GM12878 (cell line): ENCODE data around the gene DIAPH2. TPM values are rescaled to one million over a fixed set of nuclear protein-coding genes. Genes with fewer than 3 reads are reported as not detected.

Source experiments
- ATAC-seq: fragments of 200-7000 bp; cut with Tn5 transposase; 3 replicates; pipeline ENCODE4 v1.9.1; 2020; ENCODE audit warnings: mild to moderate bottlenecking, moderate library complexity
- BruUV-seq: library from RNA; stranded (reverse); fragments of 400-500 nt; replicated peaks from 2 replicates; lab custom pipeline; 2021; lab: Mats Ljungman, UMichigan
- CTCF ChIA-PET: fragments of 300-600 bp; sonication (Branson Sonifier 250); formaldehyde crosslinking; extraction: SDS; loops from one replicate; lab custom pipeline; 2021; ENCODE audit warnings: inconsistent platforms; lab: Yijun Ruan, JAX
- POLR2A ChIA-PET: fragments of 350-600 bp; formaldehyde crosslinking; extraction: SDS; loops from one replicate; lab custom pipeline; 2021; ENCODE audit warnings: inconsistent platforms; lab: Charles Lee
- RAD21 ChIA-PET: fragments of 300-600 bp; sonication (Branson Sonifier 250); formaldehyde crosslinking; loops from one replicate; lab custom pipeline; 2023; ENCODE audit warnings: antibody characterized with exemption; ENCODE audit not compliant: unreplicated experiment; lab: Charles Lee
- SMC1A ChIA-PET: fragments of 300-600 bp; sonication (Branson Sonifier 250); formaldehyde crosslinking; loops from one replicate; lab custom pipeline; 2023; ENCODE audit not compliant: unreplicated experiment, uncharacterized antibody; lab: Charles Lee
- DNase-seq: peaks from one replicate; pipeline ENCODE4 v3.0.0-alpha.2; 2011; ENCODE audit warnings: low read depth, low spot score
- FAIRE-seq: peaks from 3 replicates; lab custom pipeline; 2011; peaks lifted over from hg19 to GRCh38; lab: Jason Lieb, UNC
- H2AFZ ChIP-seq: 2 replicates; pipeline ENCODE4 v1.6.0; 2011; ENCODE audit warnings: low read depth, low read length, control low read depth; ENCODE audit not compliant: control insufficient read depth
- H3K27ac ChIP-seq: 2 replicates; pipeline ENCODE4 v1.5.1; 2011; ENCODE audit warnings: control low read depth; ENCODE audit not compliant: control insufficient read depth, insufficient read depth
- H3K27me3 ChIP-seq, 2 experiments: replicated peaks in 1 of 2; 2 replicates each; pipeline versions ENCODE4 v1.6.0 to v1.6.1; 2011; ENCODE audit warnings: low read length in 1 of 2; ENCODE audit not compliant: control insufficient read depth in 2 of 2, insufficient read depth in 2 of 2
- H3K36me3 ChIP-seq, 2 experiments: 2 replicates each; pipeline ENCODE4 v1.5.1; 2011; ENCODE audit warnings: low read length in 1 of 2; ENCODE audit not compliant: control insufficient read depth in 2 of 2, insufficient read depth in 2 of 2
- H3K4me1 ChIP-seq: 2 replicates; pipeline ENCODE4 v1.6.1; 2011; ENCODE audit warnings: mild to moderate bottlenecking, low read length, moderate library complexity, mixed read lengths; ENCODE audit not compliant: control insufficient read depth, insufficient read depth
- H3K4me2 ChIP-seq: 2 replicates; pipeline ENCODE4 v1.6.0; 2011; ENCODE audit warnings: control low read depth; ENCODE audit not compliant: control insufficient read depth, insufficient read depth
- H3K4me3 ChIP-seq: fragments of 200-600 bp; sonication (generic); 2 replicates; pipeline ENCODE4 v1.5.1; 2016
- H3K79me2 ChIP-seq: 2 replicates; pipeline ENCODE4 v1.6.0; 2011; ENCODE audit warnings: low read length; ENCODE audit not compliant: control insufficient read depth, insufficient read depth
- H3K9ac ChIP-seq: 2 replicates; pipeline ENCODE4 v1.8.0; 2011; ENCODE audit warnings: low read length, control low read depth, mixed read lengths; ENCODE audit not compliant: control insufficient read depth, insufficient read depth
- H3K9me3 ChIP-seq: replicated peaks from 3 replicates; pipeline ENCODE4 v1.5.1; 2011; ENCODE audit warnings: mild to moderate bottlenecking, low read length; ENCODE audit not compliant: control insufficient read depth, insufficient read depth
- H4K20me1 ChIP-seq: 2 replicates; pipeline ENCODE4 v1.6.0; 2011; ENCODE audit not compliant: control insufficient read depth, insufficient read depth
- ATF7 ChIP-seq: fragments of 450-650 bp; IDR thresholded peaks from 2 replicates; pipeline ENCODE4 v1.6.1; 2016; ENCODE audit warnings: low read depth, mild to moderate bottlenecking
- CREM ChIP-seq: IDR thresholded peaks from 2 replicates; pipeline ENCODE4 v1.6.1; 2014; ENCODE audit warnings: antibody characterized with exemption, low read depth
- ELK1 ChIP-seq: IDR thresholded peaks from 2 replicates; pipeline ENCODE4 v1.6.1; 2012; ENCODE audit warnings: low read depth, low read length, improper control_type of control experiment
- ESRRA ChIP-seq: IDR thresholded peaks from 2 replicates; pipeline ENCODE4 v1.6.1; 2012; ENCODE audit warnings: mild to moderate bottlenecking, low read length, improper control_type of control experiment
- HDAC6 ChIP-seq: fragments of 200-600 bp; sonication (generic); IDR thresholded peaks from one replicate; pipeline ENCODE4 v1.8.0; 2017; ENCODE audit warnings: antibody characterized with exemption; ENCODE audit not compliant: unreplicated experiment
- MXI1 ChIP-seq: fragments of 150-350 bp; IDR thresholded peaks from 2 replicates; pipeline ENCODE4 v1.6.1; 2011; ENCODE audit warnings: low read depth, mild to moderate bottlenecking, inconsistent platforms, low read length, improper control_type of control experiment
- NFIC ChIP-seq: IDR thresholded peaks from 2 replicates; pipeline ENCODE4 v1.6.1; 2012; ENCODE audit warnings: low read depth, mild to moderate bottlenecking, inconsistent platforms, low read length, moderate library complexity
- PAX5 ChIP-seq: IDR thresholded peaks from 2 replicates; pipeline ENCODE4 v1.6.1; 2011; ENCODE audit warnings: low read depth, low read length, borderline replicate concordance
- SRF ChIP-seq, 2 experiments: IDR thresholded peaks; 2 replicates each; pipeline ENCODE4 v1.6.1; 2011; ENCODE audit warnings: low read depth in 2 of 2, low read length in 2 of 2, mild to moderate bottlenecking in 1 of 2, moderate library complexity in 1 of 2
- TCF7 ChIP-seq: IDR thresholded peaks from 2 replicates; pipeline ENCODE4 v1.6.1; 2014; ENCODE audit warnings: antibody characterized with exemption, borderline replicate concordance
- ZBED1 ChIP-seq: IDR thresholded peaks from 2 replicates; pipeline ENCODE4 v1.6.1; 2016; ENCODE audit warnings: borderline replicate concordance
- ZBTB40 ChIP-seq: fragments of 450-650 bp; IDR thresholded peaks from 2 replicates; pipeline ENCODE4 v1.6.1; 2016; ENCODE audit warnings: mild to moderate bottlenecking, moderate library complexity, borderline replicate concordance
- WGBS: methylation state at CpG from one replicate; pipeline ENCODE4 v1.1.6; 2016; ENCODE audit warnings: low lambda C conversion rate; ENCODE audit not compliant: insufficient replicate concordance, insufficient coverage; ENCODE audit errors: missing lambda C conversion rate; 5-methylcytosine and 5-hydroxymethylcytosine counted together
- in situ Hi-C: fragments of 300-500 bp; cut with MboI; formaldehyde crosslinking; loops from 9 replicates; pipeline ENCODE4 v1.14.3; 2018; ENCODE audit warnings: mixed read lengths
- intact Hi-C: fragments of 100-400 bp; cut with micrococcal nuclease; formaldehyde crosslinking; loops from one replicate; pipeline ENCODE4 v1.14.2; 2022; ENCODE audit not compliant: unreplicated experiment
- polyA plus RNA-seq, 11 experiments: library from polyadenylated mRNA; depleted of rRNA in 4 of 11; unstranded in 6 of 11; stranded (reverse) in 5 of 11; fragments of >200 nt; fragmentation: Nextera tagmentation in 4 of 11; fragmentation: Illumina TruSeq in 1 of 11; extraction: Ambion mirVana in 4 of 11; extraction: Trizol in 1 of 11; gene quantifications; 1 replicate in 1 of 11; 2 replicates in 10 of 11; pipeline versions ENCODE4 v1.2.1 to v1.2.3, GENCODE V29; 2011 to 2016; ENCODE audit warnings: inconsistent platforms in 2 of 11, missing spikeins in 2 of 11, low read depth in 1 of 11
- total RNA-seq, 4 experiments: library from RNA; depleted of rRNA in 3 of 4; stranded (reverse); fragments of >200 nt in 3 of 4; fragmentation: Illumina TruSeq in 1 of 4; extraction: Trizol in 1 of 4; gene quantifications; 2 replicates each; pipeline versions ENCODE4 v1.2.1 to v1.2.3, GENCODE V29; 2013 to 2021
- TF ChIP-seq, protein P1 (sequence below): IDR thresholded peaks from 2 replicates; pipeline ENCODE4 v1.6.1; 2011; ENCODE audit warnings: low read depth, mild to moderate bottlenecking, low read length, moderate library complexity, borderline replicate concordance; ENCODE audit errors: extremely low read depth
- TF ChIP-seq, protein P2 (sequence below): fragments of 450-650 bp; IDR thresholded peaks from 2 replicates; pipeline ENCODE4 v1.6.1; 2017; ENCODE audit warnings: mild to moderate bottlenecking, moderate library complexity

Gene DIAPH2
- total and polyA plus RNA-seq, 10 of the 15 experiments (the other 5 are each of a cell fraction or from before 2014, with no cell fraction given), result 2.2 to 16.6 (median 8.8) TPM

DNA sequence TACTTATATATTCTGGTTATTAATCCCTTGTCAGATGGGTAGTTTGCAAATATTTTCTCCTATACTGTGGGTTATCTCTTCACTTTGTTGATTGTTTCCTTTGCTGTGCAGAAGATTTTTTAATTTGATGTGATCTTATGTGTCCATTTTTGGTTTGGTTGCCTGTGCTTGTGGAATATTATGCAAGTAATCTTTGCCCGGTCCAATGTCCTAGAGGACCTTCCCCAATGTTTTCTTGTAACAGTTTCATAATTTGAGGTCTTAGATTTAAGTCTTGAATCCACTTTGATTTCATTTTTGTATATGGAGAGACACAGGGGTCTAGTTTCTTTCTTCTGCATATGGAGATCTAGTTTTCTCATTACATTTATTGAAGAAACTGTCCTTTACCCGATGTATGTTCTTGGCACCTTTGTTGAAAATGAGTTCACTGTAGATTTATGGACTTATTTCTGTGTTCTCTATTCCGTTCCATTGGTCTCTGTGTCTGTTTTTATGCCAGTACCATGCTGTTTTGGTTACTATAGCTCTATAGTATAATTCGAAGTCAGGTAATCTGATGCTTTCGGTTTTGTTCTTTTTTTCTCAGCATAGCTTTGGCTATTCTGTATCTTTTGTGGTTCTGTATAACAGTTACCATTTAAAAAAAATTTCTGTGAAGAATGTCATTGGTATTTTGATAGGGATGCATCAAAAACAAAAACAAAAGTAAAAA is 34.7 kb downstream of the DIAPH2 start:
- no peak for DNase-seq
- Histone ChIP-seq H3K79me2 (no peaks in the 10 kb centered on the region), H3K9me3 (no peaks in the 10 kb centered on the region), H2AFZ (no peak overlapping the region), H3K4me2 (no peak overlapping the region), H3K36me3 (no peaks in the 10 kb centered on the region), H3K4me3 (no peak overlapping the region), H3K27ac (no peak overlapping the region), H4K20me1 (no peaks in the 10 kb centered on the region), H3K27me3 (no peaks in the 10 kb centered on the region), H3K9ac (no peak overlapping the region), H3K4me1 (no peaks in the 10 kb centered on the region)
- WGBS, result 65% methylated on average over 5 of the region's 5 CpGs
- in situ Hi-C loops, result no loop called here
- TF ChIP-seq, protein P1, sequence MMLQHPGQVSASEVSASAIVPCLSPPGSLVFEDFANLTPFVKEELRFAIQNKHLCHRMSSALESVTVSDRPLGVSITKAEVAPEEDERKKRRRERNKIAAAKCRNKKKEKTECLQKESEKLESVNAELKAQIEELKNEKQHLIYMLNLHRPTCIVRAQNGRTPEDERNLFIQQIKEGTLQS, result no peak
- TF ChIP-seq NFIC, result no peak
- no peak for TF ChIP-seq TCF7
- TF ChIP-seq CREM, result no peak
- no peak for TF ChIP-seq SRF (IDR thresholded peaks at IDR 0.05; ENCODE audit: low read depth in 2 of 2, low read length in 2 of 2)
- no peak for TF ChIP-seq HDAC6
- no peak for TF ChIP-seq ELK1
- TF ChIP-seq, protein P2, sequence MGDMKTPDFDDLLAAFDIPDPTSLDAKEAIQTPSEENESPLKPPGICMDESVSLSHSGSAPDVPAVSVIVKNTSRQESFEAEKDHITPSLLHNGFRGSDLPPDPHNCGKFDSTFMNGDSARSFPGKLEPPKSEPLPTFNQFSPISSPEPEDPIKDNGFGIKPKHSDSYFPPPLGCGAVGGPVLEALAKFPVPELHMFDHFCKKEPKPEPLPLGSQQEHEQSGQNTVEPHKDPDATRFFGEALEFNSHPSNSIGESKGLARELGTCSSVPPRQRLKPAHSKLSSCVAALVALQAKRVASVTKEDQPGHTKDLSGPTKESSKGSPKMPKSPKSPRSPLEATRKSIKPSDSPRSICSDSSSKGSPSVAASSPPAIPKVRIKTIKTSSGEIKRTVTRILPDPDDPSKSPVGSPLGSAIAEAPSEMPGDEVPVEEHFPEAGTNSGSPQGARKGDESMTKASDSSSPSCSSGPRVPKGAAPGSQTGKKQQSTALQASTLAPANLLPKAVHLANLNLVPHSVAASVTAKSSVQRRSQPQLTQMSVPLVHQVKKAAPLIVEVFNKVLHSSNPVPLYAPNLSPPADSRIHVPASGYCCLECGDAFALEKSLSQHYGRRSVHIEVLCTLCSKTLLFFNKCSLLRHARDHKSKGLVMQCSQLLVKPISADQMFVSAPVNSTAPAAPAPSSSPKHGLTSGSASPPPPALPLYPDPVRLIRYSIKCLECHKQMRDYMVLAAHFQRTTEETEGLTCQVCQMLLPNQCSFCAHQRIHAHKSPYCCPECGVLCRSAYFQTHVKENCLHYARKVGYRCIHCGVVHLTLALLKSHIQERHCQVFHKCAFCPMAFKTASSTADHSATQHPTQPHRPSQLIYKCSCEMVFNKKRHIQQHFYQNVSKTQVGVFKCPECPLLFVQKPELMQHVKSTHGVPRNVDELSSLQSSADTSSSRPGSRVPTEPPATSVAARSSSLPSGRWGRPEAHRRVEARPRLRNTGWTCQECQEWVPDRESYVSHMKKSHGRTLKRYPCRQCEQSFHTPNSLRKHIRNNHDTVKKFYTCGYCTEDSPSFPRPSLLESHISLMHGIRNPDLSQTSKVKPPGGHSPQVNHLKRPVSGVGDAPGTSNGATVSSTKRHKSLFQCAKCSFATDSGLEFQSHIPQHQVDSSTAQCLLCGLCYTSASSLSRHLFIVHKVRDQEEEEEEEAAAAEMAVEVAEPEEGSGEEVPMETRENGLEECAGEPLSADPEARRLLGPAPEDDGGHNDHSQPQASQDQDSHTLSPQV, result no peak
- TF ChIP-seq ZBED1, result no peak
- no peak for TF ChIP-seq ZBTB40
- TF ChIP-seq ATF7, result no peak
- no peak for TF ChIP-seq PAX5
- TF ChIP-seq ESRRA, result no peak
- no peak for TF ChIP-seq MXI1
- FAIRE-seq, result no peak
- CTCF ChIA-PET, result no interaction called here
- intact Hi-C loops, result no loop called here
- POLR2A ChIA-PET, result no interaction called here
- no peak for ATAC-seq
- SMC1A ChIA-PET, result no interaction called here
- RAD21 ChIA-PET, result interaction anchor here (1.4 kb wide), 1 partner anchor 13 kb away, joined by 4 read pairs; no protein-coding TSS in a partner anchor
- BruUV-seq, result no TSS peak
